SK-N-SH (cell line): ENCODE data around the gene TRIM69. TPM values are rescaled to one million over a fixed set of nuclear protein-coding genes. Genes with fewer than 3 reads are reported as not detected.
"Not testable (repeated sequence)": the region's sequence is repeated elsewhere in the genome, so short reads cannot be mapped to it uniquely, and the experiment has no call there.

Experiments
- CTCF ChIA-PET: fragments of 300-600, 350-600 bp; formaldehyde crosslinking; extraction: SDS; loops from one replicate; lab custom pipeline; 2021; lab: Yijun Ruan, JAX
- POLR2A ChIA-PET: fragments of 350-600 bp; sonication (Branson Sonifier 250); formaldehyde crosslinking; extraction: SDS; loops from one replicate; lab custom pipeline; 2020; ENCODE audit warnings: antibody characterized with exemption, inconsistent platforms; lab: Yijun Ruan, JAX
- DNase-seq: peaks from one replicate; pipeline ENCODE4 v3.0.0; 2012
- H2AFZ ChIP-seq: fragments of 200-600 bp; sonication (generic); 2 replicates; pipeline ENCODE4 v1.8.1; 2016; ENCODE audit warnings: antibody characterized with exemption, mild to moderate bottlenecking, low read depth
- H3F3A ChIP-seq: fragments of 200-600 bp; sonication (generic); replicated peaks from 2 replicates; pipeline ENCODE3; 2016; ENCODE audit warnings: antibody characterized with exemption, mild to moderate bottlenecking; ENCODE audit not compliant: insufficient read depth
- H3K27ac ChIP-seq, 2 experiments: fragments of 200-500 bp in 1 of 2; fragments of 200-600 bp in 1 of 2; sonication (Bioruptor generic) in 1 of 2; sonication (generic), shearing (Covaris generic) in 1 of 2; 2 replicates each; pipeline versions ENCODE4 v1.5.1 to v1.6.1; 2014 to 2016; ENCODE audit warnings: low read depth in 2 of 2, inconsistent platforms in 1 of 2, low read length in 1 of 2, mild to moderate bottlenecking in 1 of 2, mixed read lengths in 1 of 2
- H3K27me3 ChIP-seq: fragments of 200-600 bp; sonication (generic), shearing (Covaris generic); 2 replicates; pipeline ENCODE4 v1.6.1; 2016; ENCODE audit warnings: mixed run types; ENCODE audit not compliant: insufficient read depth
- H3K36me3 ChIP-seq, 2 experiments: fragments of 200-500 bp in 1 of 2; fragments of 200-600 bp in 1 of 2; sonication (Bioruptor generic) in 1 of 2; sonication (generic) in 1 of 2; replicated peaks in 1 of 2; 2 replicates each; pipeline versions ENCODE3 to v1.5.1; 2014 to 2016; ENCODE audit warnings: low read length in 1 of 2, mild to moderate bottlenecking in 1 of 2; ENCODE audit not compliant: insufficient read depth in 2 of 2, control insufficient read depth in 1 of 2
- H3K4me1 ChIP-seq, 2 experiments: fragments of 200-500 bp in 1 of 2; fragments of 200-600 bp in 1 of 2; sonication (Bioruptor generic) in 1 of 2; sonication (generic), shearing (Covaris generic) in 1 of 2; 2 replicates each; pipeline versions ENCODE4 v1.5.1 to v1.6.1; 2014 to 2016; ENCODE audit warnings: low read depth in 1 of 2, low read length in 1 of 2, mixed run types in 1 of 2; ENCODE audit not compliant: insufficient read depth in 2 of 2, control insufficient read depth in 1 of 2
- H3K4me2 ChIP-seq: fragments of 200-600 bp; sonication (generic), shearing (Covaris generic); 2 replicates; pipeline ENCODE4 v1.6.1; 2017; ENCODE audit warnings: mixed run types
- H3K4me3 ChIP-seq, 2 experiments: fragments of 200-500 bp in 1 of 2; fragments of 200-600 bp in 1 of 2; sonication (Bioruptor generic) in 1 of 2; sonication (generic), shearing (Covaris generic) in 1 of 2; 2 replicates each; pipeline versions ENCODE4 v1.5.1 to v1.8.1; 2014 to 2016; ENCODE audit warnings: low read depth in 2 of 2, inconsistent platforms in 1 of 2, low read length in 1 of 2, mild to moderate bottlenecking in 1 of 2, mixed read lengths in 1 of 2, moderate library complexity in 1 of 2
- H3K79me2 ChIP-seq: fragments of 200-600 bp; sonication (generic); 2 replicates; pipeline ENCODE4 v1.8.1; 2017; ENCODE audit warnings: mild to moderate bottlenecking; ENCODE audit not compliant: insufficient read depth
- H3K9ac ChIP-seq: fragments of 200-600 bp; sonication (generic); 2 replicates; pipeline ENCODE4 v1.6.1; 2017; ENCODE audit warnings: mixed run types
- H3K9me2 ChIP-seq: fragments of 200-600 bp; sonication (generic); 2 replicates; pipeline ENCODE4 v1.6.1; 2017; ENCODE audit warnings: mixed run types
- H3K9me3 ChIP-seq: fragments of 200-600 bp; sonication (generic); 2 replicates; pipeline ENCODE4 v1.6.1; 2017; ENCODE audit warnings: mixed run types, mild to moderate bottlenecking, moderate library complexity
- H4K20me1 ChIP-seq: fragments of 200-600 bp; sonication (generic); 2 replicates; pipeline ENCODE4 v1.6.1; 2017; ENCODE audit warnings: mild to moderate bottlenecking, mixed run types; ENCODE audit not compliant: insufficient read depth
- CHD2 ChIP-seq: fragments of 150-350 bp; IDR thresholded peaks from 2 replicates; pipeline ENCODE4 v1.6.1; 2018; ENCODE audit warnings: low read length; ENCODE audit not compliant: partially characterized antibody
- ELF1 ChIP-seq: IDR thresholded peaks from 2 replicates; pipeline ENCODE4 v1.4.0; 2012
- EZH2phosphoT487 ChIP-seq: fragments of 200-600 bp; sonication (generic); IDR thresholded peaks from 2 replicates; pipeline ENCODE4 v1.6.1; 2017; ENCODE audit warnings: low read depth, mixed run types, mild to moderate bottlenecking, antibody characterized with exemption, moderate library complexity, borderline replicate concordance
- IRF3 ChIP-seq: fragments of 150-350 bp; IDR thresholded peaks from 2 replicates; pipeline ENCODE4 v1.6.1; 2016; ENCODE audit warnings: mild to moderate bottlenecking, low read depth, low read length
- MEF2A ChIP-seq: IDR thresholded peaks from 2 replicates; pipeline ENCODE4 v1.4.0; 2012; ENCODE audit warnings: low read depth, borderline replicate concordance
- RCOR1 ChIP-seq: fragments of 150-350 bp; IDR thresholded peaks from 2 replicates; pipeline ENCODE4 v1.6.1; 2017; ENCODE audit warnings: antibody characterized with exemption, low read length
- RXRA ChIP-seq: IDR thresholded peaks from 2 replicates; pipeline ENCODE4 v1.4.0; 2012; ENCODE audit warnings: low read depth, mild to moderate bottlenecking, borderline replicate concordance
- WGBS: methylation state at CpG from one replicate; pipeline ENCODE4 v1.1.6; 2017; ENCODE audit warnings: low lambda C conversion rate; 5-methylcytosine and 5-hydroxymethylcytosine counted together
- polyA plus RNA-seq, 3 experiments: library from polyadenylated mRNA; depleted of rRNA; stranded (reverse); fragments of >200 nt; gene quantifications; 2 replicates each; pipeline ENCODE4 v1.2.3, GENCODE V29; 2012
- TF ChIP-seq, protein P1 (sequence below): IDR thresholded peaks from 2 replicates; pipeline ENCODE4 v1.4.0; 2012; ENCODE audit warnings: low read depth, borderline replicate concordance
- TF ChIP-seq, protein P2 (sequence below): IDR thresholded peaks from 2 replicates; pipeline ENCODE4; 2012

TRIM69 gene
- polyA plus RNA-seq (2012; rRNA removed) = 9.7 and 11.1 TPM in 2 replicates
- polyA plus RNA-seq (2012; cell fraction: cytosol; rRNA removed) = 13.2 and 13.8 TPM in 2 replicates
- polyA plus RNA-seq (2012; cell fraction: nucleus; rRNA removed) = 7.0 and 7.6 TPM in 2 replicates

DNA sequence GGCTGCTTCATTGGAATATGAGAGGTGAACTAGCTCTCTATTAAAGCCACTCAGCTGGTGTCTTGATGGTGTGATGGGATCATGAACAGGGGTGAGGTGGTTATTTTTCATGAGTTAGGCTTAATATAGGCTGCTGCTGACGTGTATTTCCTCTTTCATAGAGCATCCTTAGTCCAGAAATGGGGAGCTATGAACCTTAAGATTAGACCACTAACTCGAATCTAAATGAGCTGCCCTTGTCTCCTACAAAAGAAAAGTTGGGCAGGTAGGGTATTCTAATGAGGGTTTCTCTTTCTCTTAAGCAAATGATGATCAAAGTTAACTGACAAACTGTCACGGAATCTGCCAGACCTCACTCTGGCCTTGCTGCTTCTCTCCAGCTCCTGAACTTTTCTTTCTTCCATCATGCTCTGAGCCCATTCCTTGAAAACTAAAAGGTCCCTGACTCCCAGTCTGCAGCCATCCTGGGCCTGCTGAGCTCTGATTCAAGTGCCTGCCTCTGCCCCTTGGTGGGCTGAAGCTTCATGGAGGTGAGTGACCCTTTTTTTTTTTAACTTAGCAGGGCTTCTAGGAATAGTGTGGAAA is at the start of gene TRIM69:
Gene TRIM69 (plus strand): TSS at position 348 of the 585 bp plus-strand sequence. CDS start 177 bp downstream, at position 525.
- Histone ChIP-seq H3F3A (no peaks in the 10 kb centered on the region), H3K27me3 (no peaks in the 10 kb centered on the region), H3K4me2 (no peak within 1 kb of the TSS), H3K9me3 (no peaks in the 10 kb centered on the region), H3K27ac (peak within 1 kb of the TSS in 1 of 2 experiments; percentile 43; a peak in 1 of 4 replicates), H3K9ac (no peak within 1 kb of the TSS), H3K4me3 (no peak within 1 kb of the TSS), H3K4me1 (peaks cover 4 to 8% of the 10 kb centered on the region in 2 experiments; a peak in 2 of 4 replicates), H3K9me2 (no peaks in the 10 kb centered on the region), H3K36me3 (peaks cover 4 to 11% of the 10 kb centered on the region in 2 experiments), H3K79me2 (no peaks in the 10 kb centered on the region), H4K20me1 (no peaks in the 10 kb centered on the region), H2AFZ (no peak within 1 kb of the TSS)
- POLR2A ChIA-PET = interaction anchor here (1.1 to 1.9 kb wide), 3 partner anchors 23 to 73 kb away, joined by 3 to 12 read pairs (median 6); partner anchors contain the start of genes B2M, PATL2 and SPG11
- no peak for TF ChIP-seq RCOR1
- no peak for TF ChIP-seq RXRA
- no peak for TF ChIP-seq ELF1
- TF ChIP-seq IRF3 = no peak
- TF ChIP-seq, protein P1, sequence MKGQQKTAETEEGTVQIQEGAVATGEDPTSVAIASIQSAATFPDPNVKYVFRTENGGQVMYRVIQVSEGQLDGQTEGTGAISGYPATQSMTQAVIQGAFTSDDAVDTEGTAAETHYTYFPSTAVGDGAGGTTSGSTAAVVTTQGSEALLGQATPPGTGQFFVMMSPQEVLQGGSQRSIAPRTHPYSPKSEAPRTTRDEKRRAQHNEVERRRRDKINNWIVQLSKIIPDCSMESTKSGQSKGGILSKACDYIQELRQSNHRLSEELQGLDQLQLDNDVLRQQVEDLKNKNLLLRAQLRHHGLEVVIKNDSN = no peak
- TF ChIP-seq EZH2phosphoT487 = no peak
- no peak for TF ChIP-seq MEF2A
- TF ChIP-seq, protein P2, sequence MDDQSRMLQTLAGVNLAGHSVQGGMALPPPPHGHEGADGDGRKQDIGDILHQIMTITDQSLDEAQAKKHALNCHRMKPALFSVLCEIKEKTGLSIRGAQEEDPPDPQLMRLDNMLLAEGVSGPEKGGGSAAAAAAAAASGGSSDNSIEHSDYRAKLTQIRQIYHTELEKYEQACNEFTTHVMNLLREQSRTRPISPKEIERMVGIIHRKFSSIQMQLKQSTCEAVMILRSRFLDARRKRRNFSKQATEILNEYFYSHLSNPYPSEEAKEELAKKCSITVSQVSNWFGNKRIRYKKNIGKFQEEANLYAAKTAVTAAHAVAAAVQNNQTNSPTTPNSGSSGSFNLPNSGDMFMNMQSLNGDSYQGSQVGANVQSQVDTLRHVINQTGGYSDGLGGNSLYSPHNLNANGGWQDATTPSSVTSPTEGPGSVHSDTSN = no peak
- no peak for TF ChIP-seq CHD2
- 82% methylated on average over 3 of the region's 3 CpGs for WGBS
- CTCF ChIA-PET = interaction anchor here (0.6 to 7.6 kb wide), 7 partner anchors 11 to 250 kb away, joined by 3 to 117 read pairs (median 6); partner anchors contain the start of genes B2M, PATL2 and SPG11
- DNase-seq = peak; percentile 14

DNA sequence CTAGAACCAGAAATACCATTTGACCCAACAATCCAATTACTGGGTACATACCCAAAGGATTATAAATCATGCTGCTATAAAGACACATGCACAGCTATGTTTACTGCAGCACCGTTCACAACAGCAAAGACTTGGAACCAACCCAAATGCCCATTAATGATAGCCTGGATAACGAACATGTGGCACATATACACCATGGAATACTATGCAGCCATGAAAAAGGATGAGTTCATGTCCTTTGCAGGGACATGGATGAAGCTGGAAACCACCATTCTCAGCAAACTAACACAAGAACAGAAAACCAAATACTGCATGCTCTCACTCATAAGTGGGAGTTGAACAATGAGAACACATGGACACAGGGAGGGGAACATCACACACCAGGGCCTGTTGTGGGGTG is 47.0 kb upstream of the TRIM69 start:
- H3K4me3 ChIP-seq, H3K4me1 ChIP-seq, H4K20me1 ChIP-seq, H3K36me3 ChIP-seq, DNase-seq, H3F3A ChIP-seq, H3K79me2 ChIP-seq, H3K27ac ChIP-seq, POLR2A ChIA-PET, H3K9me2 ChIP-seq, H2AFZ ChIP-seq, H3K9ac ChIP-seq, H3K27me3 ChIP-seq, H3K9me3 ChIP-seq, H3K4me2 ChIP-seq: not testable (repeated sequence)
- CTCF ChIA-PET = interaction anchor here (0.6 kb wide), 1 partner anchor 12 kb away, joined by 3 read pairs; no protein-coding TSS in a partner anchor
- WGBS = 0% methylated on average over 2 of the region's 2 CpGs

DNA sequence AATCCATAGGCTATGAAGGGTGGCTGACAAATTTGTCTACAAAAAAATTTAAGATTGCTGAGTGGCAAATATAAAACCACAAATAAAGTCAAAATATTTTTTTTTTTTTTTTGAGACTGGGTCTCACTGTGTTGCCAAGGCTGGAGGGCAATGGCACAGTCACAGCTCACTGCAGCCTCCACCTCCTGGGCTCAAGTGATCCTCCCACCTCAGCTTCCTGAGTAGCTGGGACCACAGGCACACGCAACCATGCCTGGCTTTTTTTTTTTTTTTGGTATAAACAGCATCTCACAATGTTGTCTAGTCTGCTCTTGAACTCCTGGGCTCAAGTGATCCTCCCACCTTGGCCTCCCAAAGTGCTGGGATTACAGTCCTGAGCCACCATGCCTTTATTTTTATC is 46.1 kb upstream of the TRIM69 start:
- H3K4me2 ChIP-seq, H3K27me3 ChIP-seq, H3K36me3 ChIP-seq, H4K20me1 ChIP-seq, H3K9me3 ChIP-seq, H3K9me2 ChIP-seq, H3F3A ChIP-seq, H3K9ac ChIP-seq, H3K27ac ChIP-seq, POLR2A ChIA-PET, H3K79me2 ChIP-seq, H2AFZ ChIP-seq, H3K4me1 ChIP-seq, H3K4me3 ChIP-seq, DNase-seq: not testable (repeated sequence)
- CTCF ChIA-PET = interaction anchor here (1.0 to 1.3 kb wide), 2 partner anchors 21 to 26 kb away, joined by 3 to 7 read pairs; partner anchors contain the start of genes B2M and PATL2
- 57% methylated on average over 1 of the region's 1 CpG for WGBS
